MV-4-11 (cell line): ENCODE measurements around the gene ZNF747.

Experiments used
- DNase-seq: peaks from one replicate; lab custom pipeline; 2025; lab: John Stamatoyannopoulos, UW

The ZNF747 gene

GRCh38 chr16:30533748-30534367 is 800 bp downstream of the ZNF747 start:
- DNase-seq, result no peak

DNA sequence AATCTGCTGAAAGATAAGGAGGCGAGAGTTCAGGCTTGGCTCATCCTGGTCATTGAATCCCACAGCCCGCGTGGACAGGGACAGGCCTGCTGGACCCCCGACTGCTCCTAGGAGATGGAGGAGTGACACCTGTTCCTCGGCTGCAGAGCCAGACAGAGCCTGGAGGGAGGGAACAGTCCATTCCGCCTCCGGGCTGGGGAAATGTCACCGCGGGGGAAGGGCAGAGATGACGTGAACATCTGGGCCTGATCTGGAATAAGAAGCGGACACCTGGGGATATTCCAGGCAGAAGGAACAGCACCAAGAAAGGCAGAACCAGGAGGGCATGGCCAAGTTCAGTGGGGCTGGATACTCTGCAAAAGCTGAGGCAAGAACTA is 1.5 kb downstream of the ZNF747 start:
- DNase-seq, result no peak

DNA sequence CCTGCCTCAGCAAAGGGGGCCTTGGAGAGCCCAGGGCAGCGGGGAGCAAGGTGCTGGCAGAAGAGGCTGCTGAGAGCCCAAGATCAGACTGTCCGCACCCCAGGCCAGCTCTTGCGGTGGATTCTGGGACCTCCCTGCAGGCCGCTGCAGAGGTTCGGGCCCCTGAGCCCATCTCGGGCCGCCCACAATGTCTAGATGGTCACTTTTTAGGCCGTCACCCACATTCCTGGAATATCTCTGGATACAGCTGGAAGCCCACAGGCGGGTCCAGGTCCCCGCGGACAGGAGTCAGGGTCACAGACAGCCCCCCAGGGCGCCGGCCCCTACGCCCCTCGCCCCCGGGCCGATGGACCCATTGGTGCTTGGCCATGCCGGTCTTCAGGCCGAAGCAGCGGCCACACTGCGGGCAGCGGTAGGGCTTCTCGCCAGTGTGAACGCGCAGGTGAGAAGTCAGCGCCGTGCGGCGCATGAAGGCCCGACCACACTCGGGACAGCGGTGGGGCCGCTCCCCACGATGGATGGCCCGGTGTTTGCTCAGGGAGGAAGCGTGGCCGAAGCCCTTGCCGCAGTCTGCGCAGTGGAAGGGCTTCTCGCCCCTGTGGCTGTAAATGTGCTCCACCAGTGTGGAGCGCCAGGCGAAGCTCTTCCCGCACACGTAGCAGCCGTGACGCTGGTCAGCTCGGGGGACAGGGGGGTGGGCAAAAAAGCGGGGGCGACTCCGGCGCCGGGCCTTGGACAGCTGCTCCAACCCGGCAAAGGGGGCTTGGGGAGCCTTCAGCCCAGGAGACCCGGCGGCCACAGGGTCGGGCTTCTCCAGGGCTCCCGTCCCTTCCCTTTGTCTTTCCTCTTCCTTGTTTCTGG is 2.1 kb downstream of the ZNF747 start:
- DNase-seq, result no peak

- DNase-seq, result no peak
Observed at GRCh38 chr16:30530163-30531037, 4.3 kb downstream of the ZNF747 start.

GRCh38 chr16:30528799-30529457 is 5.7 kb downstream of the ZNF747 start:
- no peak for DNase-seq

- DNase-seq, result peak; percentile 92
Observed at GRCh38 chr16:30527635-30528178, 7.0 kb downstream of the ZNF747 start.

GRCh38 chr16:30526823-30527634 is 7.6 kb downstream of the ZNF747 start:
- peak; percentile 96 for DNase-seq

DNA sequence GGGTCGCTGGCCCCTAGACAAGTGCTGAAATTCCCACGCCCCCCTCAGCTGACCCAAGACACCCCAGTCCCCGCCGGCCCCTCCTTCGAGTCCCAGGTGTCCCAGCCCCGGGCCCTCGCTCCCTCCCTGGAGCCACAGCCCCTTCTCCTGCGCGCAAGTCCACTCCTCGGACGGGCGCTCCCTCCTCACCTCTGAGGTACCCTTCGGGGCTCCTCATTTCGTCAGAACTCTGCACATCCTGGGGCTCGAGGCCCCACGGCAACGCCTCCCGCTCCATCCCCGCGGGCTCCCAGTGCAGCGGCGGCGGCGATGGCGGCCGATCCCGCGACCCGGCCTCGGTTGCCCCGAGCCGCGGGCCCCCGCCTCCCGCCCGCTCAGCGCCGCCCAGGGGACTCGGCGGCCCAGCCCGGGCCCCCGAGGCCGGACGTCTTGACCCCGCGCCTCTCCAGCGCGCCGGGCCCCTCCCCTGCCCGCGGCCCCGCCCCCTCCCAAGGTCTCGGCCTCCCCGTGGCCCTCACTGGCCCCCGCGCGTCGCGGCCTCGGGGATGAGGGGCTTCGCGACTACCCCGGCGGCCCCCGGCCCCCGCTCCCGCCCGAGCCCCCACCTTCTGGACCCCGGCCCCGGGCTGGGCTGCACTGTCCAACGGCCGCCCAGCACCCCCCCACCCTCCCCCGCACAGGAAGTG is 8.4 kb downstream of the ZNF747 start, which contains the start of gene ZNF768:
Gene ZNF768 (minus strand): TSS at position 430 of the 686 bp plus-strand sequence. CDS start 153 bp downstream, at position 277.
- no peak for DNase-seq

DNA sequence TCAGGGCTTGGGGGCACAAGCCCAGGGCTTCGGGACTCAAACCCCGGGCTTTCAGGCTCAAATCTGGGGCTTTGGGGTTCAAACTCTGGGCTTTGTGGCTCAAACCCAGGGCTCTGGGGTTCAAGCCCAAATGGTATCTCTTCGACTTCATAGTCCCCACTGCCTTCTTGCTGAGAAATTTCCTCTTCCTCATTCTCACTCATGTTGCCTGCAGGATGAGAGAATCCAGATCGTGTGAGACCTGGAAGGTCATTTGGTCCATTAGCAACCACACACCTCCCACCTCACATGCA is 8.9 kb downstream of the ZNF747 start:
- DNase-seq, result no peak

DNA sequence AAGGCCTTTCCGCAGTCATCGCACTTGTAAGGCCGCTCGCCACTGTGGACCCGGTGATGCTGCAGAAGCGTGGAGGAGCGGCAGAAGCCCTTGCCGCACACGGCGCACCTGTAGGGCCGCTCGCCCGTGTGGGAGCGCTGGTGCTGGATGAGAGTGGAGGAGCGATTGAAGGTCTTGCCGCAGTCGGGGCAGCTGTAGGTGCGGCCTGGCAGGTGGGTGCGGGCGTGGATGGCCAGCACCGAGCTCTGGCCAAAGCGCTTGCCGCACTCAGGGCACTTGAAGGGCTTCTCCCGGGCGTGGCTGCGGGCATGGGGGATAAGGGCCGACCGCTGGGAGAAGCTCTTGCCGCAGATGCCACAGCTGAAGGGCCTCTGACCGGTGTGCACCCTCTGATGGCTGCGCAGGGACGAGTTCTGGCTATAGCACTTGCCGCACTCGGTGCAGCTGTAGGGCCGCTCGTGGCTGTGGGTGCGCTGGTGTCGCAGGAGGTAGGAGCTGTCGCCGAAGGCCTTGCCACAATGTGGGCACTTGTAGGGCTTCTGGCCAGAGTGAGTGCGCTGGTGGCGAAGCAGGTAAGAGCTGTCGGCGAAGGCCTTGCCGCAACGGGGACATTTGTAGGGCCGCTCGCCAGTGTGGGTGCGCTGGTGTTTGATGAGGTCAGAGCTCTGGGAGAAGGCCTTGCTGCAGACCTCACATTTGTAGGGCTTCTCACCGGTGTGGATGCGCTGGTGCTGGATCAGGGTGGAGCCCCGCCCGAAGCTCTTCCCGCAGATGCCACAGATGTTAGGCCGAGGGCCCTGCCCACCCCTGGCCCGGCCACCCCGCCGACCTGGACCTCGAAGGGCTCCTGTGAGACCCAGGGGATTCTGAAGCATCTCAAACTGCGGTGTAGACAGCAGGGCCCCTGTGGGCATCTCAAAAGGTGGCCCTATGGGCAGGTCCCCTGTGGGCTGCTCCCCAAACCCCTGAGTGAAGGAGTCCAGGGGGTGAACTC is 9.8 kb downstream of the ZNF747 start:
- no peak for DNase-seq

- DNase-seq, result peak; percentile 57
Observed at GRCh38 chr16:30523768-30524574, 10.7 kb downstream of the ZNF747 start.

DNA sequence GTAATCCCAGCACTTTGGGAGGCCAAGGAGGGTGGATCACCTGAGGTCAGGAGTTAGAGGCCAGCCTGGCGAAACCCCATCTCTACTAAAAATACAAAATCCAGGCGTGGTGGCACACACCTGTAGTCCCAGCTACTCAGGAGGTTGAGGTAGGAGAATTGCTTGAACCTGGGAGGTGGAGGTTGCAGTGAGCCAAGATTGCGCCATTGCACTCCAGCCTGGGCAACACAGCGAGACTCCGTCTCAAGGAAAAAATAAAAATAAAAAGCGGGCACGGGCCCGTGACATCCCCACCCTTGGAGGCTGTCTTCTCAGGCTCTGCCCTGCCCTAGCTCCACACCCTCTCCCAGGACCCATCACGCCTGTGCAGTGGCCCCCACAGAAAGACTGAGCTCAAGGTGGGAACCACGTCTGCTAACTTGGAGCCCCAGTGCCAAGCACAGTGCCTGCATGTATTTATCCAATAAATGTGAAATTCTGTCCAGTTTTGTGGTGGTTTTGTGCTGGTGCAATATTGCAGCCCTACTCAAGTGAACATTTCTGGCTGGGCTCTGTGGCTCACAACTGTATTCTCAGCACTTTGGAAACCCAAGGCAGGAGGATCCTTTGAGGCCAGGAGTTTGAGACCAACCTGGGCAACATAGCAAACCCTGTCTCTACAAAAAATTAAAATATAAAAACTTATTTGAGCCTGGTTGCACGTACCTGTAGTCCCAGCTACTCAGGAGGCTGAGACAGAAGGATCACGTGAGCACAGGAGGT is 11.8 kb downstream of the ZNF747 start:
- peak; percentile 53 for DNase-seq

DNA sequence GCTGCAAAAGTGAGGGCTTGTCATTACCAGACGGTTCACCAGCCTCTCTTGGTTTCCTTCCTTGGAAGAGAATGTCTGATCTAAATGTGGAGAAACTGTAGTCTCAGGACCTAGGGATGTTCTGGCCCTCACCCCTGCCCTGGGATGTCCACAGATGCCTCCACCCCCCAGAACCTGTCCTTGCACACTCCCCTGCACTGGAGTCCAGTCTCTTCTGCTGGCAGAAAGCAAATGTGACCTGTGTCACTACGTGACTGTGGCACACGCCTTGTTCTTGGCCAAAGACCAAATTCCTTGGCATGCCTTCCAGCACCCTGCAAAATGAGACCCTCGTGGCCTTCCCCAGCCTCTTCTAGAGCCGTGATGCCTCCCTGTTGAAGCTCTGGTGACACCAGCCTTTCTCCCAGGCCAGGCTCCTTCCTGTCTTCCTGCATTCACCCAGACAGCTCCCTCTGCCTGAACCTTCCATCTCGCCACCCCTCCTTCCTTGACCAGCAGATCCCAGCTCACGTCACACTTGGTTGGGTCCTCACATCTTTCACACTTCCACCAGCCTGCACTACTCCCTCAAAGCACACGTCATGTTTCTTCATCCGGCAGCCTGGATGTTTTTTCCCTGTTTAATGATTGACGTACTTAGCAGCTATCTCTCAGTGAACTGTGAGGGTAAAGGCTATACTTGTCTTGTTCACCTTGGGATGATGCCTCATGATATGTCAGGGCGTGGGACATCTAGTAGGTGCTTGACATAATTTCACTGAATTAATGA is 12.6 kb downstream of the ZNF747 start:
- DNase-seq, result no peak

- DNase-seq, result no peak
Observed at GRCh38 chr16:30521476-30521872, 13.2 kb downstream of the ZNF747 start.

DNA sequence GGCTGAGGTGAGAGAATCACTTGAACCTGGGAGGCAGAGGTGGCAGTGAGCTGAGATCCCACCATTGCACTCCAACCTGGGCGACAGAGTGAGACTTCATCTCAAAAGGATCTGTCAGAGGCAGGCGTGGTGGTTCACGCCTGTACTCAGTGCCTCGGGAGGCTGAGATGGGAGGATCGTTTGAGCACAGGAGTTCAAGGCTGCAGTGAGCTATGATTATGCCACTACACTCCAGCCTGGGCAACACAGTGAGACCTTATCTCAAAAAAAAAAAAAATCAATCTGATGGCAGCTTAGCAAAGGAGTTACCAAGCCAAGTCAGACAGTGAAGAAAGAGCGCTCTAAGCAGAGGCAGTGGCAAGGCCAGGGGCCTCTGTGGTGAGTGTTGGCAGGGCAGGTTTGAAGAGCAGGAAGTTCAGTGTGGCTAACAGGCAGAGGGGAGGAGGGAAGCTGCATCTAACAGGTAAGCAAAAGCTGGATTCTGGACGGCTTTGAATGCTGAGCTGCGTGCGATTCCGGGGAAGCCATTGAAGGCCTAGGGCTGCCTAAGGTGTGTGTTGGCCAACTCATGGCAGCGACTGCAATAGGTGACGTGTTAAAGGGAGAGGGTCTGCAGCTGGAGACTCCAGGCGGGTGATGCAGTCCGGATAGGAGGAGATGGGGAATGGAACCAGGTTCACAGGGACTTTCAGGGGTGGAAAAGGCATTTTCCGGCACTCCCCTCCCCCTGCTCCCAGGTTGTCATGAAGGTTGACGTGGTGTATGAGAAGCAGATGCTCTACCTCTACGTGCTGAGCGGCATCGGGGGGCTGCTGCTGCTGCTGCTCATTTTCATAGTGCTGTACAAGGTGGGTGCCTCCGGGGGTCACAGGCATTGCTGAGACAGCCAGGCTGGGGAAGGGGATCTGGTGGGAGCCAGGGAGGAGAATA is 15.3 kb downstream of the ZNF747 start:
- DNase-seq, result no peak

DNA sequence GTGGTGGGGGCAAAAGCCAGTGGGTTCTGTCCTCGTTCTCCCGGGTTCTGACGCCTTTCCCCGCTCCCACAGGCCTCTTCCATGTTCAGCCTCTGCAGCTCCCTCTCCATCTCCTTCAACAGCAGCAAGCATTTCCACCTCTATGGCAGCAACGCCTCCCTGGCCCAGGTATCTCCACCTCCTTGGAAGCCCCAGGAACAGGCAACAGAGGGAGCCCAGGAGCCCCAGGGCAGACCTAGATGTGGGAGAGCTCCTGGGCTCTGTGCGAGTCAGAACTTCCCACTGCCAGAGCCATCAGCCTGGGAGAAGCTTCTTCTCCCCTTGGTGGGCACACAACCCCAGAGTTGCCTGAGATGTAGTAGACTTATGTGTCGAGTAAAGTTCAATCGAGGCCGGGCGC is 16.1 kb downstream of the ZNF747 start:
- DNase-seq, result no peak
